ENCODE measurements around the gene KCNJ9. TPM values are rescaled to one million over a fixed set of nuclear protein-coding genes. Genes with fewer than 3 reads are reported as not detected.

Gene KCNJ9
- total RNA-seq, 1 experiment from 2014 or later = 0.09 TPM

DNA sequence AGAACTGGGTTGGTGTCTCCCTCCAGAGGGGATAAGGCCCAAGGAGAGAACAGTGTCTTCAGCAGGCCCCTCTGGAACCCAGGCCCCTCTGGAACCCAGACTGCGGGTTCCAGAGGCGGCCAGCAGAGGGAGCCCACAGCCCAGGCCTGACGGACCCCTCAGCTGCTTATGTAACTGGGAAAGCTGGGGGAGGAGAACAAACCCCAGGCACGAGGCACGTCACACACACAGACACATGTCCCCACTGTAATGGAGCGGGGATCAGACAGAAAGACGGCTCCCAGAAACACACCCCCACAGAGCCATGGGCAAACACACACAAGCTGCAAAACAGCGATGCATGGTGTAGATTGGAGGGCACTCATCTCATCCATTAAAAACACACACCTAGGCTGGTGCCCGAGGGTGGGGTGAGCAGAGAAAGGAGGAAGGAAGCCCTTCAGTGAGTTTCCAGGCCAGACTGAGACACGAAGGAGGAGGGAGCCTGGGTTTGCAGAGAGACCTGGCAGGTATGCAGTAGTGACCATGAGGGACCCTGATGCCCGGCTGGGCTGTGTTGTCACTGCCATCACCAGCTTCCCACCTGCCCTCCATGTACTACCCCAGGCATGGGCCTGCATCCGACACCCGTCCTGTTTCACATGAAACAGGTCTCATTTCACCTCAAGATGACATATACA is 19.8 kb downstream of the KCNJ9 start:
- H3K23me2 ChIP-seq (ENCODE audit: insufficient read length, low read depth, low read length, poor library complexity, severe bottlenecking) = peaks cover 9% of the 10 kb centered on the region
- no peak overlapping the region for H2BK12ac ChIP-seq (ENCODE audit: insufficient read length, low read depth, low read length)
- no peak overlapping the region for H3K4me2 ChIP-seq (ENCODE audit: insufficient read depth, insufficient read length, low read length)
- H4K20me1 ChIP-seq (ENCODE audit: control insufficient read depth, insufficient read depth, insufficient read length) = no peaks in the 10 kb centered on the region
- TF ChIP-seq, protein P1, sequence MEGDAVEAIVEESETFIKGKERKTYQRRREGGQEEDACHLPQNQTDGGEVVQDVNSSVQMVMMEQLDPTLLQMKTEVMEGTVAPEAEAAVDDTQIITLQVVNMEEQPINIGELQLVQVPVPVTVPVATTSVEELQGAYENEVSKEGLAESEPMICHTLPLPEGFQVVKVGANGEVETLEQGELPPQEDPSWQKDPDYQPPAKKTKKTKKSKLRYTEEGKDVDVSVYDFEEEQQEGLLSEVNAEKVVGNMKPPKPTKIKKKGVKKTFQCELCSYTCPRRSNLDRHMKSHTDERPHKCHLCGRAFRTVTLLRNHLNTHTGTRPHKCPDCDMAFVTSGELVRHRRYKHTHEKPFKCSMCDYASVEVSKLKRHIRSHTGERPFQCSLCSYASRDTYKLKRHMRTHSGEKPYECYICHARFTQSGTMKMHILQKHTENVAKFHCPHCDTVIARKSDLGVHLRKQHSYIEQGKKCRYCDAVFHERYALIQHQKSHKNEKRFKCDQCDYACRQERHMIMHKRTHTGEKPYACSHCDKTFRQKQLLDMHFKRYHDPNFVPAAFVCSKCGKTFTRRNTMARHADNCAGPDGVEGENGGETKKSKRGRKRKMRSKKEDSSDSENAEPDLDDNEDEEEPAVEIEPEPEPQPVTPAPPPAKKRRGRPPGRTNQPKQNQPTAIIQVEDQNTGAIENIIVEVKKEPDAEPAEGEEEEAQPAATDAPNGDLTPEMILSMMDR (conservative IDR thresholded peaks at IDR 0.05) = peak; percentile 97
- Mint-ChIP-seq H3K27ac (peak overlapping the region in 1 of 3 experiments; percentile 83; a peak in 3 of 7 replicates), H3K36me3 (ENCODE audit: insufficient read depth in 1 of 3, low read depth in 3 of 3) (no peaks in the 10 kb centered on the region; a peak in 1 of 7 replicates), H3K4me1 (peaks cover 46 to 57% of the 10 kb centered on the region in 2 experiments), H3K27me3 (ENCODE audit: low read depth) (peaks cover 6% of the 10 kb centered on the region), H3K4me3 (no peak overlapping the region; a peak in 1 of 5 replicates), H3K9me3 (no peaks in the 10 kb centered on the region; a peak in 1 of 5 replicates)
- H4K91ac ChIP-seq (ENCODE audit: insufficient read length, low read depth, low read length) = no peak overlapping the region
- no peak overlapping the region for H3K4ac ChIP-seq (ENCODE audit: low read depth, low read length)
- no peak overlapping the region for H2BK15ac ChIP-seq (ENCODE audit: low read depth, low read length)
- H2BK20ac ChIP-seq (ENCODE audit: low read depth, low read length, poor library complexity, severe bottlenecking) = no peak overlapping the region
- no peak overlapping the region for H3K27ac ChIP-seq (ENCODE audit: insufficient read length, low read depth, low read length)
- peaks cover 3% of the 10 kb centered on the region; the same call in 1 of the 2 replicates for H3K79me2 ChIP-seq (ENCODE audit: insufficient read depth, low read length)
- DNase-seq = peak; percentile 90
- no peaks in the 10 kb centered on the region for H3K9me3 ChIP-seq (ENCODE audit: control insufficient read depth, low read depth, low read length)
- H4K8ac ChIP-seq (replicated peaks; ENCODE audit: insufficient read length, low read depth, low read length) = no peak overlapping the region
- no peak overlapping the region for H4K5ac ChIP-seq (ENCODE audit: insufficient read length, low read depth, low read length)
- no peak overlapping the region for H3K23ac ChIP-seq (ENCODE audit: insufficient read length, low read depth, low read length)
- H2BK120ac ChIP-seq (ENCODE audit: low read depth, low read length, poor library complexity, severe bottlenecking) = no peak overlapping the region
- H3K4me1 ChIP-seq (ENCODE audit: insufficient read depth, low read length) = peaks cover 11% of the 10 kb centered on the region
- no peak overlapping the region for H2AK5ac ChIP-seq (ENCODE audit: insufficient read length, low read length)
- WGBS (ENCODE audit: extremely low coverage, insufficient read length, low lambda C conversion rate) = no CpG with 5 or more reads among the region's 13 CpGs
- no peak overlapping the region for H3K18ac ChIP-seq (ENCODE audit: insufficient read length, low read depth, low read length)
- H3K56ac ChIP-seq (ENCODE audit: insufficient read length, low read depth, low read length) = no peak overlapping the region
- no peak overlapping the region for H2AFZ ChIP-seq (ENCODE audit: low read length)
- no peaks in the 10 kb centered on the region for H3K27me3 ChIP-seq (ENCODE audit: insufficient read depth, low read length)
- H3T11ph ChIP-seq (ENCODE audit: low read length) = no peak overlapping the region
- H3K9ac ChIP-seq (ENCODE audit: extremely low read depth, insufficient read length, low read length) = no peak overlapping the region
- no peaks in the 10 kb centered on the region for H3K79me1 ChIP-seq (ENCODE audit: insufficient read depth, low read depth, low read length, poor library complexity, severe bottlenecking)
- no peak overlapping the region for H3K14ac ChIP-seq (ENCODE audit: insufficient read depth, low read length)
- no peak overlapping the region for H2BK5ac ChIP-seq (ENCODE audit: insufficient read length, low read length)
